ENCODE measurements around the gene OLFML3. TPM values are rescaled to one million over a fixed set of nuclear protein-coding genes. Genes with fewer than 3 reads are reported as not detected.

Gene OLFML3
- 239 and 310 TPM in 2 replicates for total RNA-seq
- polyA plus RNA-seq (2012): 96.7 TPM

- peak; percentile 96 for DNase-seq (ENCODE audit: low read depth)
Measured at GRCh38 chr1:113978863-113979702, at the start of gene OLFML3. Gene OLFML3, plus strand, starts transcription at chr1:113979474. Its CDS starts 43 bp downstream, at chr1:113979517.

- DNase-seq (ENCODE audit: low read depth): peak; percentile 51
Measured at GRCh38 chr1:113929750-113930498, 49.4 kb upstream of the OLFML3 start.

- DNase-seq (ENCODE audit: low read depth): peak; percentile 46
Measured at GRCh38 chr1:113930499-113931161, 48.6 kb upstream of the OLFML3 start.

GRCh38 chr1:113931451-113931851, 47.8 kb upstream of the OLFML3 start:
- DNase-seq (ENCODE audit: low read depth): peak; percentile 45

- no peak for DNase-seq (ENCODE audit: low read depth)
Measured at GRCh38 chr1:113934006-113934405, 45.3 kb upstream of the OLFML3 start.

- DNase-seq (ENCODE audit: low read depth): no peak
Measured at GRCh38 chr1:113934511-113935055, 44.7 kb upstream of the OLFML3 start.

- DNase-seq (ENCODE audit: low read depth): no peak
Measured at GRCh38 chr1:113935176-113935575, 44.1 kb upstream of the OLFML3 start.

- DNase-seq (ENCODE audit: low read depth): no peak
Measured at GRCh38 chr1:113935970-113936369, 43.3 kb upstream of the OLFML3 start.

GRCh38 chr1:113937146-113937545, 42.1 kb upstream of the OLFML3 start:
- DNase-seq (ENCODE audit: low read depth): no peak

- DNase-seq (ENCODE audit: low read depth): no peak
Measured at GRCh38 chr1:113938192-113938591, 41.1 kb upstream of the OLFML3 start.

GRCh38 chr1:113940365-113941244, 38.7 kb upstream of the OLFML3 start:
- peak; percentile 81 for DNase-seq (ENCODE audit: low read depth)

GRCh38 chr1:113941245-113941559, 38.1 kb upstream of the OLFML3 start:
- DNase-seq (ENCODE audit: low read depth): no peak

- no peak for DNase-seq (ENCODE audit: low read depth)
Measured at GRCh38 chr1:113942527-113942926, 36.7 kb upstream of the OLFML3 start.

- DNase-seq (ENCODE audit: low read depth): no peak
Measured at GRCh38 chr1:113943028-113943811, 36.1 kb upstream of the OLFML3 start.

- DNase-seq (ENCODE audit: low read depth): no peak
Measured at GRCh38 chr1:113945329-113945728, 33.9 kb upstream of the OLFML3 start.

GRCh38 chr1:113946112-113946511, 33.2 kb upstream of the OLFML3 start:
- no peak for DNase-seq (ENCODE audit: low read depth)

GRCh38 chr1:113946678-113947387, 32.4 kb upstream of the OLFML3 start:
- no peak for DNase-seq (ENCODE audit: low read depth)

- no peak for DNase-seq (ENCODE audit: low read depth)
Measured at GRCh38 chr1:113947388-113948107, 31.7 kb upstream of the OLFML3 start.

All from myocyte (in vitro differentiated cells).